Mesendoderm (in vitro differentiated cells): Measurements from ENCODE around the gene BCL2L11.

ENCODE experiments used
- DNase-seq: peaks from one replicate; pipeline ENCODE4 v3.0.0; 2013
- H2AK5ac ChIP-seq: 2 replicates; pipeline ENCODE4 v1.6.1; 2013; ENCODE audit warnings: low read length, inconsistent platforms
- H2BK120ac ChIP-seq: 2 replicates; pipeline ENCODE4 v1.6.1; 2013; ENCODE audit warnings: low read depth, mild to moderate bottlenecking, low read length, moderate library complexity, mixed read lengths
- H2BK15ac ChIP-seq: replicated peaks from 2 replicates; pipeline ENCODE4 v1.6.1; 2013; ENCODE audit warnings: low read depth, mild to moderate bottlenecking, moderate library complexity
- H2BK5ac ChIP-seq: 2 replicates; pipeline ENCODE4 v1.6.1; 2013; ENCODE audit warnings: low read length, inconsistent platforms
- H3K18ac ChIP-seq: 2 replicates; pipeline ENCODE4 v1.6.1; 2013; ENCODE audit warnings: mild to moderate bottlenecking, low read length, mixed read lengths
- H3K23ac ChIP-seq: one replicate; pipeline ENCODE4 v1.6.1; 2013; ENCODE audit warnings: low read length
- H3K27ac ChIP-seq: 2 replicates; pipeline ENCODE4 v1.5.1; 2013; ENCODE audit warnings: low read depth, mild to moderate bottlenecking, inconsistent platforms, low read length, moderate library complexity
- H3K27me3 ChIP-seq: 2 replicates; pipeline ENCODE4 v1.6.1; 2013; ENCODE audit warnings: low read length, control low read depth, mild to moderate bottlenecking, inconsistent platforms; ENCODE audit not compliant: insufficient read depth, poor library complexity
- H3K36me3 ChIP-seq: 2 replicates; pipeline ENCODE4 v1.6.1; 2013; ENCODE audit warnings: low read length, inconsistent platforms; ENCODE audit not compliant: control insufficient read depth, insufficient read depth
- H3K4ac ChIP-seq: one replicate; pipeline ENCODE4 v1.6.1; 2013; ENCODE audit warnings: low read depth, mild to moderate bottlenecking, low read length, moderate library complexity
- H3K4me1 ChIP-seq: 2 replicates; pipeline ENCODE4 v1.6.1; 2013; ENCODE audit warnings: low read depth, low read length, inconsistent platforms; ENCODE audit not compliant: control insufficient read depth
- H3K4me2 ChIP-seq: 2 replicates; pipeline ENCODE4 v1.6.1; 2013; ENCODE audit warnings: low read length
- H3K4me3 ChIP-seq: 2 replicates; pipeline ENCODE4 v1.5.1; 2013; ENCODE audit warnings: mild to moderate bottlenecking, low read length
- H3K56ac ChIP-seq: one replicate; pipeline ENCODE4 v1.6.1; 2013; ENCODE audit warnings: low read length
- H3K79me1 ChIP-seq: 2 replicates; pipeline ENCODE4 v1.6.1; 2013; ENCODE audit warnings: low read length, inconsistent platforms
- H3K79me2 ChIP-seq: 2 replicates; pipeline ENCODE4 v1.6.1; 2013; ENCODE audit warnings: mild to moderate bottlenecking, low read length; ENCODE audit not compliant: control insufficient read depth, insufficient read depth
- H3K9ac ChIP-seq: 2 replicates; pipeline ENCODE4 v1.6.1; 2013; ENCODE audit warnings: low read length, inconsistent platforms
- H4K5ac ChIP-seq: one replicate; pipeline ENCODE4 v1.6.1; 2013; ENCODE audit warnings: low read length
- H4K8ac ChIP-seq: one replicate; pipeline ENCODE4 v1.6.1; 2013; ENCODE audit warnings: low read depth, mild to moderate bottlenecking, control low read depth, low read length, moderate library complexity
- WGBS: extraction: QIAGEN DNeasy Blood & Tissue Kit; methylation state at CpG from one replicate; pipeline ENCODE4 v1.1.7; 2013; ENCODE audit warnings: low lambda C conversion rate, missing lambda C conversion rate; ENCODE audit not compliant: insufficient coverage; ENCODE audit errors: extremely low coverage; 5-methylcytosine and 5-hydroxymethylcytosine counted together

Gene BCL2L11

DNA sequence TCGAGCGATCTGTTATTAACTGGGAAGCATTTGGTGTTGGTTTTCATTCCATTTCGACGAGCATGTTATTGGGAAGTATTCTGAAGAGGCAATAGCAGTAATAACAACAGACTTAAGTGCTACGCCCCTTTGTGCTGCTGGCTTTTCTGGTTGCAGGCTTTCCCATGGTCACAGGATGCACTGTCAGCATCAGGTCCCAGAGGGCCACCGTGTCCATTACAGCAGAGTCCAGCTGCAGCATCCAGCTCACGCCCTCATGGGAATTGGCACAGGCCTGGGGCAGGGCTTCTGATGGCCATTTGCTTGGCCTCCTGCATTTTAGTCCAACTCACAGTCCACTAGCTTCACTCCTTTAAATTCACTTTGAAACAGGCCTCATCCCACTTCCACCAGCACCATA lies 44.4 kb downstream of the BCL2L11 start:
- peaks cover 3% of the 10 kb centered on the region for H3K36me3 ChIP-seq
- no peak overlapping the region for H4K8ac ChIP-seq
- H3K18ac ChIP-seq: no peak overlapping the region
- H2BK5ac ChIP-seq: no peak overlapping the region
- no peak overlapping the region for H2BK120ac ChIP-seq
- H3K27me3 ChIP-seq: no peaks in the 10 kb centered on the region
- no peak overlapping the region for H2BK15ac ChIP-seq
- H3K4ac ChIP-seq: no peak overlapping the region
- no peak overlapping the region for H3K27ac ChIP-seq
- H3K4me2 ChIP-seq: no peak overlapping the region
- no peak overlapping the region for H2AK5ac ChIP-seq
- H3K4me1 ChIP-seq: peaks cover 5% of the 10 kb centered on the region
- H3K79me1 ChIP-seq: no peaks in the 10 kb centered on the region
- no peak for DNase-seq
- H3K56ac ChIP-seq: no peak overlapping the region
- no peak overlapping the region for H3K23ac ChIP-seq
- H4K5ac ChIP-seq: no peak overlapping the region
- no peak overlapping the region for H3K4me3 ChIP-seq
- no CpG with 5 or more reads among the region's 7 CpGs for WGBS
- H3K79me2 ChIP-seq: no peaks in the 10 kb centered on the region
- H3K9ac ChIP-seq: no peak overlapping the region

DNA sequence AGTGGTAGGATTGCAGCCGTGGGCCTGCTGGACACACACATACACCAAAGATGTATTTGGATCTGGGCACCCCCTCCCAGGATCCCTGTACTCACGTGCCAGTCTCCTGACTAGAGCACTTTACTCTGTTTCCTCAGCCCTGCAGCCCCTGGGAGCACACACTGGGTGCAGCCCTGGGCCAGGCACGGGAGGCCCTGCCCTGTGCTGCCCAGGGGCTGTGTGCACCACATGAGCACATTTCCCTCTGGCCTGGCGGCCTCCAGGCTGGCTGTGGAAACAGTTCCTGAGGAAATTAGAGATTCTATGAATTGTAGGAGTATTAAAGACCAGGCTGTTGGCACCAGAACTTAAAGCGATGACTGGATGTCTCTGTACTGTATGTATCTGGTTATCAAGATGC lies 45.4 kb downstream of the BCL2L11 start:
- no peak overlapping the region for H3K23ac ChIP-seq
- no peak for DNase-seq
- H3K4me1 ChIP-seq: peaks cover 5% of the 10 kb centered on the region
- no peaks in the 10 kb centered on the region for H3K79me2 ChIP-seq
- no peak overlapping the region for H3K4ac ChIP-seq
- H3K4me2 ChIP-seq: no peak overlapping the region
- H3K18ac ChIP-seq: no peak overlapping the region
- H2BK120ac ChIP-seq: no peak overlapping the region
- H4K8ac ChIP-seq: no peak overlapping the region
- no peak overlapping the region for H3K56ac ChIP-seq
- no CpG with 5 or more reads among the region's 5 CpGs for WGBS
- H2AK5ac ChIP-seq: no peak overlapping the region
- H3K27ac ChIP-seq: no peak overlapping the region
- H3K36me3 ChIP-seq: peaks cover 3% of the 10 kb centered on the region
- H2BK15ac ChIP-seq: no peak overlapping the region
- H4K5ac ChIP-seq: no peak overlapping the region
- no peaks in the 10 kb centered on the region for H3K27me3 ChIP-seq
- H3K4me3 ChIP-seq: no peak overlapping the region
- H3K79me1 ChIP-seq: no peaks in the 10 kb centered on the region
- H3K9ac ChIP-seq: no peak overlapping the region
- H2BK5ac ChIP-seq: no peak overlapping the region

DNA sequence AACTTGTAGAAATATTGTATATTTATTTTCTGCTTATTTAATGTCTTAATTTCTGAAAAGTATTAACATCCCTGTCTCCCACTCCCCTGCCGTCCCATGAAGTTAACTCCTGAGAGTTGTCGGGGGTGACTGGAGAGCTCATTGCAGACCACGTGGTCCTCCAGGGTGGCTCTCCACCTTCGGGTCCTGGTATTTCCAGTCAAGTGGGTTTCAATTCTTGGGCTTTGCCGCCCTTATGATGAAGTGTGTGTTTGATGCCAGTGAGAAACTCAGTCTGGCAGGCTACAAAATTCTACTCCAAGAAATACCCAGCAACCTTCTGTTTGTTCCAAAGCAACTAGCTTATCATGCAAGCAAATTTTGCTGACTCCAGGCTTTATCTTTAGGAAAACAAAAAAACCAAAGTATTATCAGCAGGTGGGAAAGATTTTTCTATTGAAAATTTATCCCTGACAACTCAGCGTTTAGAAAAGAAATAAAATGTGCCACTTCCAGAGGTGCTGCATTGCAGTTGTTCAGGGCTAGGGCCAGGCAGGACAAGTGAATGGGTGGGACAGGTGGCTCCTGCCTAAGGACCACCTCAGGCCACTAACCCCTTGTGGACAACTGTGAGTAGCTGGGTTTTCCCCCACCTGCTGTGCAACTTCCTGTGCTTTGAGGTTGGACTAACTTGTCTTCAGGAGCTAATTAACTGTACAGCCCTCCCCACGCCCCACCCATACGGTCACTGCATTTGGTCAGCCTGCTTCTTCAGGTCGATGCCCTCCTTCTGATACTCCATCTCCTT lies 46.6 kb downstream of the BCL2L11 start:
- H4K5ac ChIP-seq: no peak overlapping the region
- H2BK5ac ChIP-seq: no peak overlapping the region
- H3K4me1 ChIP-seq: peaks cover 5% of the 10 kb centered on the region
- H3K27ac ChIP-seq: no peak overlapping the region
- H3K79me2 ChIP-seq: no peaks in the 10 kb centered on the region
- H3K4me2 ChIP-seq: no peak overlapping the region
- no peak overlapping the region for H3K4me3 ChIP-seq
- WGBS: no CpG with 5 or more reads among the region's 9 CpGs
- H2BK120ac ChIP-seq: no peak overlapping the region
- H3K18ac ChIP-seq: no peak overlapping the region
- H2BK15ac ChIP-seq: no peak overlapping the region
- no peaks in the 10 kb centered on the region for H3K79me1 ChIP-seq
- H3K23ac ChIP-seq: no peak overlapping the region
- H2AK5ac ChIP-seq: no peak overlapping the region
- peaks cover 3% of the 10 kb centered on the region for H3K36me3 ChIP-seq
- DNase-seq: peak; percentile 18
- no peak overlapping the region for H3K9ac ChIP-seq
- H3K56ac ChIP-seq: no peak overlapping the region
- no peak overlapping the region for H3K4ac ChIP-seq
- H4K8ac ChIP-seq: no peak overlapping the region
- H3K27me3 ChIP-seq: no peaks in the 10 kb centered on the region

DNA sequence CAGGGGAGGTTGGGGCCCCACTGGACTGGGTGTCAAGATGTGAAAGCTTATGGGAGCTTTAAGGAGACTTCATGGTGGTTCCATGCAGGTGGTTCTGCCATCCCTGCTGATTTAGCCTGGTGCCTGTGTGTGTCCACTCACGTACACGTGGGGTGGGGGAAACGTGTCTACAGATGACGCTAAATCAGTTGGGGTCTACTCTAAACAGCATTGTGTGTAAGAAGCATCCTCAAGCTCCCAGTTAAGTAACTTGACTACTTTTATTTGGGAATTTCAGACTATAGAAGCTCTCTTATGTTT lies 47.1 kb downstream of the BCL2L11 start:
- no peak overlapping the region for H2BK5ac ChIP-seq
- no peak overlapping the region for H2BK15ac ChIP-seq
- no peak overlapping the region for H3K4me2 ChIP-seq
- H3K4me1 ChIP-seq: peaks cover 5% of the 10 kb centered on the region
- no peak overlapping the region for H3K4ac ChIP-seq
- H3K27me3 ChIP-seq: no peaks in the 10 kb centered on the region
- H3K18ac ChIP-seq: no peak overlapping the region
- no peak overlapping the region for H2BK120ac ChIP-seq
- H3K36me3 ChIP-seq: peaks cover 3% of the 10 kb centered on the region
- H3K23ac ChIP-seq: no peak overlapping the region
- no peak overlapping the region for H3K9ac ChIP-seq
- H3K79me1 ChIP-seq: no peaks in the 10 kb centered on the region
- DNase-seq: no peak
- no peak overlapping the region for H3K56ac ChIP-seq
- H2AK5ac ChIP-seq: no peak overlapping the region
- no peak overlapping the region for H3K27ac ChIP-seq
- no peak overlapping the region for H4K8ac ChIP-seq
- H3K4me3 ChIP-seq: no peak overlapping the region
- H3K79me2 ChIP-seq: no peaks in the 10 kb centered on the region
- no CpG with 5 or more reads among the region's 4 CpGs for WGBS
- no peak overlapping the region for H4K5ac ChIP-seq

DNA sequence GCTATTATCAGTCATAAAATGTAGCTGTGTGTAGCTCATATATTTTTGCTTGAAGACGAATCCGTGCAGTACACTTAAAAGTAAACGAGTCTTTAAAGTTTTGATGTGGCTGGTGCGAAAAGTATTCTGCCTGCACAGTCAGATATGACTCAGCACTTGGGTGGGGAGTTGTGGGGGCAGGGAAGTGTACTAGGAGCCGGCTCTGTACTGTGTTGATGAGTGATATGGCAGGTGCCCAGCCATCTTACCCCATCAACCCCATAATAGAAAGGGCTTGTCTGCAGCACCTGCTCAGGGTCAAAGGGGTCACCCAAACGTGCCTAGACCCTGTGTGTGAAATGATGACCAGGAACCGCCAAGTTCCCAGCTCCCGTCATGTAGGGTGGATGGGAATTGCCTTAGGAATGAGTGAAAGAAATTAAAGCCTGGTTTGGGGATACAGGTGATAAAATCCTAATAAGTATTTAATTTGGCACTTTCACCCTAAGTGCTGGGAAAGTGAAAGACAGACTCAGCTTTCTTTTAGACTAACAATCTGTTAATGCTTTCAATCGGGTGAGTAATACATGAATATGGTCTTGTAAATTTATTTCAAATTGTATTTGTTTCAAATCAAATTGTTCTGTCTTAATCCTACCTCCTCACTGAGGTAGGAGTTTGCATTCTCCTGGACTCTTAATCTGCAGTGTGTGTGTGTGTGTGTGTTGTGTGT lies 48.0 kb downstream of the BCL2L11 start:
- H4K8ac ChIP-seq: no peak overlapping the region
- no peak overlapping the region for H2BK120ac ChIP-seq
- no peak overlapping the region for H3K18ac ChIP-seq
- H3K4me3 ChIP-seq: no peak overlapping the region
- no peak overlapping the region for H3K56ac ChIP-seq
- no peak overlapping the region for H3K4me2 ChIP-seq
- H2AK5ac ChIP-seq: no peak overlapping the region
- H4K5ac ChIP-seq: no peak overlapping the region
- H3K4me1 ChIP-seq: no peaks in the 10 kb centered on the region
- no peak overlapping the region for H3K23ac ChIP-seq
- H3K36me3 ChIP-seq: peaks cover 3% of the 10 kb centered on the region
- no peak overlapping the region for H2BK15ac ChIP-seq
- H3K27ac ChIP-seq: no peak overlapping the region
- no peaks in the 10 kb centered on the region for H3K79me1 ChIP-seq
- no CpG with 5 or more reads among the region's 9 CpGs for WGBS
- no peak for DNase-seq
- no peak overlapping the region for H2BK5ac ChIP-seq
- no peak overlapping the region for H3K9ac ChIP-seq
- no peaks in the 10 kb centered on the region for H3K79me2 ChIP-seq
- H3K27me3 ChIP-seq: no peaks in the 10 kb centered on the region
- no peak overlapping the region for H3K4ac ChIP-seq
